ENCODE data around the gene USP37.

Gene USP37

GRCh38 chr2:218447072-218447471, 121.1 kb downstream of the USP37 start:
- Histone ChIP-seq H3K4me3 (ENCODE audit: low read length) (no peak overlapping the region), H3K27me3 (ENCODE audit: control insufficient read depth, low read length) (no peaks in the 10 kb centered on the region), H3F3A (ENCODE audit: control insufficient read depth, insufficient read depth) (0 out of 2 replicates have a peak, but pooled peaks cover 2% of the 10 kb centered on the region), H3K27ac (ENCODE audit: low read depth, low read length) (no peak overlapping the region), H4K20me1 (ENCODE audit: control insufficient read depth, insufficient read depth, low read depth, low read length) (no peaks in the 10 kb centered on the region), H3K9me2 (replicated peaks; ENCODE audit: control insufficient read depth, low read length) (no peaks in the 10 kb centered on the region), H3K4me1 (ENCODE audit: control insufficient read depth, low read length) (no peaks in the 10 kb centered on the region), H3K79me2 (ENCODE audit: control insufficient read depth, low read length) (no peaks in the 10 kb centered on the region), H3K9me3 (ENCODE audit: control insufficient read depth, insufficient read depth, low read length) (no peaks in the 10 kb centered on the region), H3K4me2 (ENCODE audit: low read length) (no peak overlapping the region), H3K36me3 (ENCODE audit: control insufficient read depth, low read length) (peaks cover 25% of the 10 kb centered on the region)
- TF ChIP-seq CTCF (IDR thresholded peaks at IDR 0.05; ENCODE audit: low read depth, low read length, poor library complexity, severe bottlenecking) = no peak
- no peak for TF ChIP-seq EZH2phosphoT487 (IDR thresholded peaks at IDR 0.05; ENCODE audit: borderline replicate concordance, low read length)

GRCh38 chr2:218446547-218446946, 121.6 kb downstream of the USP37 start:
- no peak overlapping the region for H3K4me3 ChIP-seq (ENCODE audit: low read length)
- H3K9me3 ChIP-seq (ENCODE audit: control insufficient read depth, insufficient read depth, low read length) = no peaks in the 10 kb centered on the region
- H3K27ac ChIP-seq (ENCODE audit: low read depth, low read length) = no peak overlapping the region
- H3F3A ChIP-seq (ENCODE audit: control insufficient read depth, insufficient read depth) = 0 out of 2 replicates have a peak, but pooled peaks cover 2% of the 10 kb centered on the region
- H3K79me2 ChIP-seq (ENCODE audit: control insufficient read depth, low read length) = no peaks in the 10 kb centered on the region
- TF ChIP-seq CTCF (IDR thresholded peaks at IDR 0.05; ENCODE audit: low read depth, low read length, poor library complexity, severe bottlenecking) = no peak
- TF ChIP-seq EZH2phosphoT487 (IDR thresholded peaks at IDR 0.05; ENCODE audit: borderline replicate concordance, low read length) = no peak
- H3K4me1 ChIP-seq (ENCODE audit: control insufficient read depth, low read length) = no peaks in the 10 kb centered on the region
- peaks cover 25% of the 10 kb centered on the region for H3K36me3 ChIP-seq (ENCODE audit: control insufficient read depth, low read length)
- no peaks in the 10 kb centered on the region for H3K27me3 ChIP-seq (ENCODE audit: control insufficient read depth, low read length)
- no peak overlapping the region for H3K4me2 ChIP-seq (ENCODE audit: low read length)
- no peaks in the 10 kb centered on the region for H4K20me1 ChIP-seq (ENCODE audit: control insufficient read depth, insufficient read depth, low read depth, low read length)
- no peaks in the 10 kb centered on the region for H3K9me2 ChIP-seq (replicated peaks; ENCODE audit: control insufficient read depth, low read length)

- H3K27me3 ChIP-seq (ENCODE audit: control insufficient read depth, low read length) = no peaks in the 10 kb centered on the region
- H3K4me2 ChIP-seq (ENCODE audit: low read length) = no peak overlapping the region
- no peaks in the 10 kb centered on the region for H3K9me3 ChIP-seq (ENCODE audit: control insufficient read depth, insufficient read depth, low read length)
- no peaks in the 10 kb centered on the region for H3K9me2 ChIP-seq (replicated peaks; ENCODE audit: control insufficient read depth, low read length)
- H3K79me2 ChIP-seq (ENCODE audit: control insufficient read depth, low read length) = no peaks in the 10 kb centered on the region
- H3K4me3 ChIP-seq (ENCODE audit: low read length) = no peak overlapping the region
- 0 out of 2 replicates have a peak, but pooled peaks cover 2% of the 10 kb centered on the region for H3F3A ChIP-seq (ENCODE audit: control insufficient read depth, insufficient read depth)
- TF ChIP-seq EZH2phosphoT487 (IDR thresholded peaks at IDR 0.05; ENCODE audit: borderline replicate concordance, low read length) (no peak), CTCF (IDR thresholded peaks at IDR 0.05; ENCODE audit: low read depth, low read length, poor library complexity, severe bottlenecking) (no peak)
- no peak overlapping the region for H3K27ac ChIP-seq (ENCODE audit: low read depth, low read length)
- H4K20me1 ChIP-seq (ENCODE audit: control insufficient read depth, insufficient read depth, low read depth, low read length) = no peaks in the 10 kb centered on the region
- H3K4me1 ChIP-seq (ENCODE audit: control insufficient read depth, low read length) = no peaks in the 10 kb centered on the region
- H3K36me3 ChIP-seq (ENCODE audit: control insufficient read depth, low read length) = peaks cover 23% of the 10 kb centered on the region
Observed at GRCh38 chr2:218445602-218446001, 122.5 kb downstream of the USP37 start.

All from DOHH2 (cell line).